A673 (cell line): ENCODE data around the gene FUT9. TPM values are rescaled to one million over a fixed set of nuclear protein-coding genes. Genes with fewer than 3 reads are reported as not detected.
"Not testable (repeated sequence)": the region's sequence is repeated elsewhere in the genome, so short reads cannot be mapped to it uniquely, and the experiment has no call there.

Experiments used
- BruUV-seq: library from RNA; stranded (reverse); fragments of 400-500 nt; replicated peaks from 2 replicates; lab custom pipeline; 2021; lab: Mats Ljungman, UMichigan
- CTCF ChIA-PET: fragments of 300-600 bp; sonication (Branson Sonifier 250); formaldehyde crosslinking; loops from one replicate; lab custom pipeline; 2022; ENCODE audit warnings: antibody characterized with exemption; lab: Charles Lee
- POLR2A ChIA-PET: fragments of 300-600 bp; sonication (Branson Sonifier 250); formaldehyde crosslinking; loops from one replicate; lab custom pipeline; 2022; ENCODE audit warnings: antibody characterized with exemption; ENCODE audit not compliant: low non-redundant PET; lab: Charles Lee
- DNase-seq: peaks from one replicate; pipeline ENCODE4 v3.0.0-alpha.2; 2015; ENCODE audit warnings: low spot score
- H3K27ac ChIP-seq: fragments of 200-600 bp; sonication (generic); 2 replicates; pipeline ENCODE4 v1.5.1; 2016; ENCODE audit warnings: mixed run types, low read depth, mild to moderate bottlenecking, mixed read lengths, antibody characterized with exemption, low read length; ENCODE audit not compliant: poor library complexity, severe bottlenecking
- H3K27me3 ChIP-seq: fragments of 200-600 bp; sonication (generic); replicated peaks from 2 replicates; pipeline ENCODE4 v1.6.1; 2017; ENCODE audit warnings: mixed run types, low read depth, mild to moderate bottlenecking, mixed read lengths, antibody characterized with exemption, low read length; ENCODE audit not compliant: insufficient read depth, poor library complexity
- H3K36me3 ChIP-seq: fragments of 200-600 bp; sonication (generic); 2 replicates; pipeline ENCODE4 v1.6.1; 2016; ENCODE audit warnings: mixed run types, mild to moderate bottlenecking, mixed read lengths, antibody characterized with exemption, low read length; ENCODE audit not compliant: insufficient read depth, poor library complexity, severe bottlenecking
- H3K4me1 ChIP-seq: fragments of 200-600 bp; sonication (generic); 2 replicates; pipeline ENCODE4 v1.6.1; 2017; ENCODE audit warnings: mixed run types, mild to moderate bottlenecking, mixed read lengths, antibody characterized with exemption, low read length; ENCODE audit not compliant: insufficient read depth, poor library complexity, severe bottlenecking
- H3K4me3 ChIP-seq: fragments of 200-600 bp; sonication (generic); 2 replicates; pipeline ENCODE4 v1.5.1; 2016; ENCODE audit warnings: low read depth, mixed run types, mild to moderate bottlenecking, mixed read lengths, low read length; ENCODE audit not compliant: poor library complexity, severe bottlenecking
- H3K9me3 ChIP-seq: fragments of 200-600 bp; sonication (generic); 2 replicates; pipeline ENCODE4 v1.6.1; 2016; ENCODE audit warnings: mixed run types, low read depth, mild to moderate bottlenecking, mixed read lengths, antibody characterized with exemption, low read length; ENCODE audit not compliant: poor library complexity, severe bottlenecking
- EZH2 ChIP-seq: fragments of 200-600 bp; sonication (generic); IDR thresholded peaks from 2 replicates; pipeline ENCODE4 v1.6.1; 2017; ENCODE audit warnings: borderline replicate concordance, low read depth, mild to moderate bottlenecking, mixed read lengths, antibody characterized with exemption, low read length; ENCODE audit not compliant: poor library complexity, severe bottlenecking
- intact Hi-C: fragments of 100-400 bp; cut with micrococcal nuclease; formaldehyde crosslinking; loops from one replicate; pipeline ENCODE4 v1.10.0; 2022; ENCODE audit not compliant: unreplicated experiment
- total RNA-seq: library from RNA; stranded (reverse); gene quantifications from 2 replicates; pipeline ENCODE4 v1.2.3, GENCODE V29; 2021
- TF ChIP-seq, protein P1 (sequence below): fragments of 300-800, 200-600 bp; sonication (generic); conservative IDR thresholded peaks from 2 replicates; pipeline ENCODE4 v1.5.1; 2017; ENCODE audit warnings: low read depth, mild to moderate bottlenecking, antibody characterized with exemption, low read length, moderate library complexity, mixed read lengths

The FUT9 gene
- total RNA-seq, 1 experiment from 2014 or later: 4.3 TPM

DNA sequence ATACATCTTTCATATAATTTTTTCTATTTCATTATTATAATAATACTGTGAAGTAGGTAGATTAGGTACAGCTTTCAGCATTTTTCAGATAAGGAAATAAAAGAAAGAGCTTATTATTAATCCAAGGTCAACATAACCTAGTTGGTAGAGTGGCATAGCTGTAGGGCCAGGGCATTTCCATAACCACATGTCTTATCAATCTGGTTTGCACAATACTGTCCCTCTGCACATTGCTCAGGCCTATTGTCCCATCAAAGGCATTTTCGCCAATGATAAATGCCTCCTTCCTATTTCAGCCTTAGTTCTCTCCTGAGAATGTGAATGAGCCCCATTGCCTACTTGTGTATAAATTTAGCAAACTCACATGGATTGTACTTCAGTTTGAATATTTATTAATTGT lies 234.0 kb downstream of the FUT9 start:
- H3K9me3 ChIP-seq: no peaks in the 10 kb centered on the region
- POLR2A ChIA-PET: no interaction called here

DNA sequence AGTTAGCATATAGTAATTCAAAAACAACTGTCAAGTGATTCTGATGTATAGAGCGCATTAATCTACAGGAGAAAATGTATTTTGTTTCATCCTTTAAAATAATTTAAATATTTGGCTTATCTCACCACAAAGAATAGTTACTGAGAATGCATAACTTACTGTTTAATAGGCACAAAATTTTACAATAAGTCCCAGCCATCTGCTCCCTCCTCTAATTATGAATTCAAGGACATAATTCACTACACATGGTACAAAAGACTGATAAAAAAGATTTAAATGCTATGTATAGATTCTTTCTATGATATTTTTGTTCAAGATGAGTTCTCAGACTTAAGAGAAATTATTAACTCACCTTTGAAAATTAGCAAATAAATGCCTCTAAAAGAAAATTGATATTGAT lies 242.0 kb downstream of the FUT9 start:
- no peak overlapping the region for H3K4me3 ChIP-seq
- no peaks in the 10 kb centered on the region for H3K36me3 ChIP-seq
- no peaks in the 10 kb centered on the region for H3K27me3 ChIP-seq
- H3K27ac ChIP-seq: no peak overlapping the region
- TF ChIP-seq, protein P1, sequence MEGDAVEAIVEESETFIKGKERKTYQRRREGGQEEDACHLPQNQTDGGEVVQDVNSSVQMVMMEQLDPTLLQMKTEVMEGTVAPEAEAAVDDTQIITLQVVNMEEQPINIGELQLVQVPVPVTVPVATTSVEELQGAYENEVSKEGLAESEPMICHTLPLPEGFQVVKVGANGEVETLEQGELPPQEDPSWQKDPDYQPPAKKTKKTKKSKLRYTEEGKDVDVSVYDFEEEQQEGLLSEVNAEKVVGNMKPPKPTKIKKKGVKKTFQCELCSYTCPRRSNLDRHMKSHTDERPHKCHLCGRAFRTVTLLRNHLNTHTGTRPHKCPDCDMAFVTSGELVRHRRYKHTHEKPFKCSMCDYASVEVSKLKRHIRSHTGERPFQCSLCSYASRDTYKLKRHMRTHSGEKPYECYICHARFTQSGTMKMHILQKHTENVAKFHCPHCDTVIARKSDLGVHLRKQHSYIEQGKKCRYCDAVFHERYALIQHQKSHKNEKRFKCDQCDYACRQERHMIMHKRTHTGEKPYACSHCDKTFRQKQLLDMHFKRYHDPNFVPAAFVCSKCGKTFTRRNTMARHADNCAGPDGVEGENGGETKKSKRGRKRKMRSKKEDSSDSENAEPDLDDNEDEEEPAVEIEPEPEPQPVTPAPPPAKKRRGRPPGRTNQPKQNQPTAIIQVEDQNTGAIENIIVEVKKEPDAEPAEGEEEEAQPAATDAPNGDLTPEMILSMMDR: no peak
- no peaks in the 10 kb centered on the region for H3K9me3 ChIP-seq
- H3K4me1 ChIP-seq: no peaks in the 10 kb centered on the region
- intact Hi-C loops: no loop called here
- ChIA-PET CTCF (no interaction called here), POLR2A (no interaction called here)
- no peak for DNase-seq
- no TSS peak for BruUV-seq

More for the DNA sequence above, 234.0 kb downstream of the FUT9 start:
- CTCF ChIA-PET: no interaction called here
- H3K27me3 ChIP-seq: no peaks in the 10 kb centered on the region
- intact Hi-C loops: no loop called here
- TF ChIP-seq EZH2: no peak
- TF ChIP-seq, protein P1: no peak
- no peak overlapping the region for H3K4me3 ChIP-seq
- BruUV-seq: no TSS peak
- no peak for DNase-seq
- H3K4me1 ChIP-seq: no peaks in the 10 kb centered on the region
- H3K27ac ChIP-seq: no peak overlapping the region
- no peaks in the 10 kb centered on the region for H3K36me3 ChIP-seq

DNA sequence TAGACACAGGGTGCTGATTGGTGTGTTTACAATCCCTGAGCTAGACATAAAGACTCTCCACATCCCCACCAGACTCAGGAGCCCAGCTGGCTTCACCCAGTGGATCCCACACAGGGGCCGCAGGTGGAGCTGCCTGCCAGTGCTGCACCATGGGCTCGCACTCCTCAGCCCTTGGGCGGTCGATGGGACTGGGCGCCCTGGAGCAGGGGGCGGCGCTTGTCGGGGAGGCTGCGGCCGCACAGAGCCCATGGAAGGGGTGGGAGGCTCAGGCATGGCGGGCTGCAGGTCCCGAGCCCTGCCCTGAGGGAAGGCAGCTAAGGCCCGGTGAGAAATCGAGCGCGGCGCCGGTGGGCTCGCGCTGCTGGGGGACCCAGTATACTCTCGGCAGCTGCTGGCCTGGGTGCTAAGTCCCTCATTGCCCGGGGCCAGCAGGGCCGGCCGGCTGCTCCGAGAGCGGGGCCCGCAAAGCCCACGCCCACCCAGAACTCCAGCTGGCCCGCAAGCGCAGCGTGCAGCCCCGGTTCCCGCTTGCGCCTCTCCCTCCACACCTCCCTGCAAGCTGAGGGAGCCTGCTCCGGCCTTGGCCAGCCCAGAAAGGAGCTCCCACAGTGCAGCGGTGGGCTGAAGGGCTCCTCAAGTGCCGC lies 245.1 kb downstream of the FUT9 start:
- POLR2A ChIA-PET, CTCF ChIA-PET: not testable (repeated sequence)

More for the DNA sequence above, 245.1 kb downstream of the FUT9 start:
- BruUV-seq, DNase-seq, H3K27me3 ChIP-seq, H3K4me1 ChIP-seq, H3K36me3 ChIP-seq, H3K4me3 ChIP-seq, H3K9me3 ChIP-seq, intact Hi-C loops, H3K27ac ChIP-seq: not testable (repeated sequence)
